Endothelial cell of umbilical vein (primary cell): ENCODE measurements around the gene IAPP.

Experiments used
- POLR2AphosphoS5 ChIP-seq: IDR thresholded peaks from 2 replicates; pipeline ENCODE4 v1.6.1; 2012; ENCODE audit warnings: low read depth, mild to moderate bottlenecking, control low read depth, low read length, moderate library complexity; ENCODE audit not compliant: insufficient read depth
- TF ChIP-seq, protein P1 (sequence below), 2 donors: IDR thresholded peaks; 1 replicate in 1 of 2; 2 replicates in 1 of 2; pipeline ENCODE4 v1.5.1; 2011; ENCODE audit warnings: low read length in 2 of 2, mild to moderate bottlenecking in 2 of 2, moderate library complexity in 2 of 2, control low read depth in 1 of 2, inconsistent platforms in 1 of 2, low read depth in 1 of 2; ENCODE audit not compliant: insufficient read depth in 1 of 2; ENCODE audit errors: extremely low read depth in 1 of 2

DNA sequence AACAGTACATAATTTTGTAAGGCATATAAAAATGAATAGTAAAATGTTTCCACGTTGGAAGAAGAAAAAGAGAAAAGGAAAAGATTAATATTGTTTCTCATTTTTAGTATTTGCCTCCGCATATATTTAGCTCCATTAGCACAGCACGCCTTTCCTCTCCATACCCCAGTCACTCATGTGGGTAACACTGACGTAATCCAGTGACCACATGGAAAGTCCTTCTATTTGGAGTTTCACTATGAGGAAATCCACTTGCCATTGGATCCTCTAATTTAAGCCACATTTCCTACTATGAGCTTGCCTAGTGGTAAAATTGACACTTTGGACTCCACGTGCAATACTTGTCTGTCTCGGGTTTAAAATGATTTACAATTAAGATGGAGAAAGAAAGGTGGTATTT is 32.3 kb upstream of the IAPP start:
- TF ChIP-seq POLR2AphosphoS5, result no peak
- TF ChIP-seq, protein P1, sequence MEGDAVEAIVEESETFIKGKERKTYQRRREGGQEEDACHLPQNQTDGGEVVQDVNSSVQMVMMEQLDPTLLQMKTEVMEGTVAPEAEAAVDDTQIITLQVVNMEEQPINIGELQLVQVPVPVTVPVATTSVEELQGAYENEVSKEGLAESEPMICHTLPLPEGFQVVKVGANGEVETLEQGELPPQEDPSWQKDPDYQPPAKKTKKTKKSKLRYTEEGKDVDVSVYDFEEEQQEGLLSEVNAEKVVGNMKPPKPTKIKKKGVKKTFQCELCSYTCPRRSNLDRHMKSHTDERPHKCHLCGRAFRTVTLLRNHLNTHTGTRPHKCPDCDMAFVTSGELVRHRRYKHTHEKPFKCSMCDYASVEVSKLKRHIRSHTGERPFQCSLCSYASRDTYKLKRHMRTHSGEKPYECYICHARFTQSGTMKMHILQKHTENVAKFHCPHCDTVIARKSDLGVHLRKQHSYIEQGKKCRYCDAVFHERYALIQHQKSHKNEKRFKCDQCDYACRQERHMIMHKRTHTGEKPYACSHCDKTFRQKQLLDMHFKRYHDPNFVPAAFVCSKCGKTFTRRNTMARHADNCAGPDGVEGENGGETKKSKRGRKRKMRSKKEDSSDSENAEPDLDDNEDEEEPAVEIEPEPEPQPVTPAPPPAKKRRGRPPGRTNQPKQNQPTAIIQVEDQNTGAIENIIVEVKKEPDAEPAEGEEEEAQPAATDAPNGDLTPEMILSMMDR (IDR thresholded peaks at IDR 0.05; ENCODE audit: extremely low read depth in 1 of 2, insufficient read depth in 1 of 2, low read depth in 1 of 2, low read length in 2 of 2), result no peak
